ENCODE results near the gene STARD13. TPM values are rescaled to one million over a fixed set of nuclear protein-coding genes. Genes with fewer than 3 reads are reported as not detected.
A peak's percentile ranks its signal among the peaks of the same experiment; 100 is the strongest.

STARD13 gene
- total RNA-seq, 4 donors from 2014 or later = 36.8 to 65.6 (median 46.0) TPM

- Histone ChIP-seq H3K27ac (peak overlapping the region in 1 of 2 donors; percentile 45), H3K36me3 (no peaks in the 10 kb centered on the region), H3K4me1 (no peaks in the 10 kb centered on the region), H3K4me3 (no peak overlapping the region), H3K9me3 (no peaks in the 10 kb centered on the region), H3K27me3 (no peaks in the 10 kb centered on the region)
- no peak for DNase-seq
- TF ChIP-seq CTCF (IDR thresholded peaks at IDR 0.05) (no peak), POLR2A (IDR thresholded peaks at IDR 0.05) (no peak)
- intact Hi-C loops (cut with DNase I; ENCODE audit: low total_unique reads) = no loop called here
These were observed 109.6 kb downstream of the STARD13 start for GRCh38 chr13:33175991-33176390.

GRCh38 chr13:33174931-33175330, 110.6 kb downstream of the STARD13 start:
- Histone ChIP-seq H3K4me1 (no peaks in the 10 kb centered on the region), H3K27me3 (no peaks in the 10 kb centered on the region), H3K27ac (peak overlapping the region in 1 of 2 donors; percentile 45), H3K9me3 (no peaks in the 10 kb centered on the region), H3K4me3 (no peak overlapping the region), H3K36me3 (no peaks in the 10 kb centered on the region)
- DNase-seq = no peak
- TF ChIP-seq CTCF (IDR thresholded peaks at IDR 0.05) (no peak), POLR2A (IDR thresholded peaks at IDR 0.05) (no peak)
- intact Hi-C loops (cut with DNase I; ENCODE audit: low total_unique reads) = no loop called here

- no peaks in the 10 kb centered on the region for H3K27me3 ChIP-seq
- H3K9me3 ChIP-seq = no peaks in the 10 kb centered on the region
- intact Hi-C loops (cut with DNase I; ENCODE audit: low total_unique reads) = no loop called here
- no peaks in the 10 kb centered on the region for H3K4me1 ChIP-seq
- peak overlapping the region in 1 of 2 donors; percentile 45 for H3K27ac ChIP-seq
- no peak overlapping the region for H3K4me3 ChIP-seq
- no peak for DNase-seq
- H3K36me3 ChIP-seq = no peaks in the 10 kb centered on the region
- no peak for TF ChIP-seq POLR2A (IDR thresholded peaks at IDR 0.05)
- no peak for TF ChIP-seq CTCF (IDR thresholded peaks at IDR 0.05)
These were observed 111.1 kb downstream of the STARD13 start for GRCh38 chr13:33174491-33174890.

- intact Hi-C loops (cut with DNase I; ENCODE audit: low total_unique reads) = no loop called here
- Histone ChIP-seq H3K4me3 (no peak overlapping the region), H3K27ac (no peak overlapping the region), H3K27me3 (no peaks in the 10 kb centered on the region), H3K36me3 (no peaks in the 10 kb centered on the region), H3K4me1 (no peaks in the 10 kb centered on the region), H3K9me3 (no peaks in the 10 kb centered on the region)
- no peak for TF ChIP-seq CTCF (IDR thresholded peaks at IDR 0.05)
- TF ChIP-seq POLR2A (IDR thresholded peaks at IDR 0.05) = no peak
- no peak for DNase-seq
These were observed 112.6 kb downstream of the STARD13 start for GRCh38 chr13:33172911-33173310.

- H3K36me3 ChIP-seq = no peaks in the 10 kb centered on the region
- no peaks in the 10 kb centered on the region for H3K4me1 ChIP-seq
- H3K27me3 ChIP-seq = no peaks in the 10 kb centered on the region
- no peak for DNase-seq
- intact Hi-C loops (cut with DNase I; ENCODE audit: low total_unique reads) = no loop called here
- H3K9me3 ChIP-seq = no peaks in the 10 kb centered on the region
- no peak overlapping the region for H3K27ac ChIP-seq
- H3K4me3 ChIP-seq = no peak overlapping the region
- TF ChIP-seq CTCF (IDR thresholded peaks at IDR 0.05) (no peak), POLR2A (IDR thresholded peaks at IDR 0.05) (no peak)
These were observed 113.2 kb downstream of the STARD13 start for GRCh38 chr13:33172400-33172799.
